Ishikawa (cell line): Measurements from ENCODE around the gene PIWIL4.

Experiments
- YY1 ChIP-seq: IDR thresholded peaks from 2 replicates; pipeline ENCODE4 v1.6.1; 2012; ENCODE audit warnings: low read depth
- TF ChIP-seq, protein P1 (sequence below): IDR thresholded peaks from 2 replicates; pipeline ENCODE4 v1.6.1; 2012

GRCh38 chr11:94563848-94564467 is 3.2 kb upstream of the PIWIL4 start:
- TF ChIP-seq, protein P1, sequence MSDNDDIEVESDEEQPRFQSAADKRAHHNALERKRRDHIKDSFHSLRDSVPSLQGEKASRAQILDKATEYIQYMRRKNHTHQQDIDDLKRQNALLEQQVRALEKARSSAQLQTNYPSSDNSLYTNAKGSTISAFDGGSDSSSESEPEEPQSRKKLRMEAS, result no peak
- TF ChIP-seq YY1, result no peak
